NCI-H1048 (cell line): ENCODE measurements around the gene ARMH2.
"Not testable (repeated sequence)": the region's sequence is repeated elsewhere in the genome, so short reads cannot be mapped to it uniquely, and the experiment has no call there.

Source experiments
- DNase-seq: peaks from one replicate; lab custom pipeline; 2025; lab: John Stamatoyannopoulos, UW

The ARMH2 gene

GRCh38 chr6:24764833-24765828 is 33.6 kb downstream of the ARMH2 start:
- not testable (repeated sequence) for DNase-seq

- no peak for DNase-seq
Observed at GRCh38 chr6:24763578-24763977, 35.1 kb downstream of the ARMH2 start.

GRCh38 chr6:24761851-24762250 is 36.9 kb downstream of the ARMH2 start:
- no peak for DNase-seq

GRCh38 chr6:24761193-24761835 is 37.4 kb downstream of the ARMH2 start:
- DNase-seq, result no peak

- no peak for DNase-seq
Observed at GRCh38 chr6:24760210-24760609, 38.5 kb downstream of the ARMH2 start.

- DNase-seq, result no peak
Observed at GRCh38 chr6:24759718-24760117, 39.0 kb downstream of the ARMH2 start.

- no peak for DNase-seq
Observed at GRCh38 chr6:24757611-24758010, 41.1 kb downstream of the ARMH2 start.

- DNase-seq, result no peak
Observed at GRCh38 chr6:24755279-24755678, 43.4 kb downstream of the ARMH2 start.

GRCh38 chr6:24754378-24754777 is 44.3 kb downstream of the ARMH2 start:
- DNase-seq, result not testable (repeated sequence)

GRCh38 chr6:24753545-24753944 is 45.2 kb downstream of the ARMH2 start:
- no peak for DNase-seq

- DNase-seq, result no peak
Observed at GRCh38 chr6:24752917-24753492, 45.7 kb downstream of the ARMH2 start.

- DNase-seq, result no peak
Observed at GRCh38 chr6:24752503-24752902, 46.2 kb downstream of the ARMH2 start.

GRCh38 chr6:24750878-24751277 is 47.8 kb downstream of the ARMH2 start:
- DNase-seq, result not testable (repeated sequence)

- DNase-seq, result no peak
Observed at GRCh38 chr6:24749297-24749696, 49.4 kb downstream of the ARMH2 start.
